Measurements from ENCODE around the gene SURF1.
A peak's percentile ranks its signal among the peaks of the same experiment; 100 is the strongest.
"Not testable (repeated sequence)": the region's sequence is repeated elsewhere in the genome, so short reads cannot be mapped to it uniquely, and the experiment has no call there.

SURF1 gene

DNA sequence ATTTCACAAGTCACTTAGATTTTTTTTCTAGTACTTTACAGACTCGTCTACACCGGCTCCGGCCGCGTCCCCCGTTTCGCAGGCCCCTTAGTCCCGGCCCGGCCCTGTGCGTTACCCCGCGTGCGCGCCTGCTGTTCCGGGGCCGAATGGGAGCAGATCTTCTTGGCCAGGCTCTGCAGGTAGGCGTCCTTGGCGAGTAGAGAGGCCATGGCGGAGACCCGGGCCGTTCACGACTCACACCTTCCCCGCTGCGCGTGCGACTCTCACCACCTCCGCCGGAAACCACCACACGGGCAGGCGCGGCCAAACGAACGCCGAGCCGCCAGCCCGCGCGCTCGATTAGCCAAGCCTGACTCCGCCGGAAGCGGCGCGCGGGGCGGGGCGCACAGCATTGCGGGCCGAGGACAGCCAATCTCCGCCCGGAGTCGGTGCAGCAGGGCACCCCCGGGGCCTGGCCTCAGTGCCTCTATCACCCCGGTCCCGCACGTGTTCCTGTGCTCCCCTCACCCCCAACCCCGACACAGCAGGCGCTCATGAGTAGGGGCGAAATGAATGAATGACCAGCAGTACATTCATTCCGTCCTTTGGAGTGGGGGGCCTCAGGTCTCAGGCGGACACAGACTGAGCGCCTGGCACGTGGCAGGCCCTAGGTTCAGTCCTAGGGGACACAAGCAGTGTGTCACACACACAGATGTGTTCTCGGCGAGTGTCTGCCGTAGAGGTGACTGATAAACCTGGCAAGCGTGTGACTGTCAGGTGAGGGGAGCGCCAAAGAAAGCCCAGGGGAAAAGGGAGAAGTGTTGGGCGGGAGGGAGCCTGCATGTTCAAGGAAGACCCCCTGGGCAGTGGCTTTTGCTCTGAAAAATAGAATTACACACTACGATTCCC lies 20.1 kb downstream of the SURF1 start, which contains the start of gene SURF6:
Gene SURF6 (minus strand): TSS at position 265 of the 888 bp plus-strand sequence. CDS start 56 bp downstream, at position 209.
- H3K4me3 ChIP-seq (replicated peaks; ENCODE audit: low read depth, low read length), result peak within 1 kb of the TSS; percentile 97
- peak; percentile 56 for DNase-seq (ENCODE audit: extremely low read depth, low read depth)
- TF ChIP-seq, protein P1, sequence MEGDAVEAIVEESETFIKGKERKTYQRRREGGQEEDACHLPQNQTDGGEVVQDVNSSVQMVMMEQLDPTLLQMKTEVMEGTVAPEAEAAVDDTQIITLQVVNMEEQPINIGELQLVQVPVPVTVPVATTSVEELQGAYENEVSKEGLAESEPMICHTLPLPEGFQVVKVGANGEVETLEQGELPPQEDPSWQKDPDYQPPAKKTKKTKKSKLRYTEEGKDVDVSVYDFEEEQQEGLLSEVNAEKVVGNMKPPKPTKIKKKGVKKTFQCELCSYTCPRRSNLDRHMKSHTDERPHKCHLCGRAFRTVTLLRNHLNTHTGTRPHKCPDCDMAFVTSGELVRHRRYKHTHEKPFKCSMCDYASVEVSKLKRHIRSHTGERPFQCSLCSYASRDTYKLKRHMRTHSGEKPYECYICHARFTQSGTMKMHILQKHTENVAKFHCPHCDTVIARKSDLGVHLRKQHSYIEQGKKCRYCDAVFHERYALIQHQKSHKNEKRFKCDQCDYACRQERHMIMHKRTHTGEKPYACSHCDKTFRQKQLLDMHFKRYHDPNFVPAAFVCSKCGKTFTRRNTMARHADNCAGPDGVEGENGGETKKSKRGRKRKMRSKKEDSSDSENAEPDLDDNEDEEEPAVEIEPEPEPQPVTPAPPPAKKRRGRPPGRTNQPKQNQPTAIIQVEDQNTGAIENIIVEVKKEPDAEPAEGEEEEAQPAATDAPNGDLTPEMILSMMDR (IDR thresholded peaks at IDR 0.05; ENCODE audit: low read depth, low read length, missing control alignments), result no peak

DNA sequence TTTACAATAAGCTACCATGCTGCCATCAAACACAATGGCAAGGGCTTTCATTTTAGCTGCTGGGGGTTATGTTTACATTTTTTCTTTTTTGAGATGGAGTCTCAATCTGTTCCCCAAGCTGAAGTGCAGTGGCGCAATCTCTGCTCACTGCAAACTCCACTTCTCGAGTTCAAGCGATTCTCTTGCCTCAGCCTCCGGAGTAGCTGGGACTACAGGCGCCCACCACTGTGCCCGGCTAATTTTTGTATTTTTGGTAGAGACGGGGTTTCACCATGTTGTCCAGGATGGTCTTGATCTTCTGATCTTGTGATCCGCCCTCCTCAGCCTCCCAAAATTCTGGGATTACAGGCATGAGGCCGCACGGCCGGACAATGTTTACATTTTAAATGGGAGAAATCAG lies 21.4 kb downstream of the SURF1 start:
- peak overlapping the region; percentile 97 for H3K4me3 ChIP-seq (replicated peaks; ENCODE audit: low read depth, low read length)
- not testable (repeated sequence) for DNase-seq (ENCODE audit: extremely low read depth, low read depth)

DNA sequence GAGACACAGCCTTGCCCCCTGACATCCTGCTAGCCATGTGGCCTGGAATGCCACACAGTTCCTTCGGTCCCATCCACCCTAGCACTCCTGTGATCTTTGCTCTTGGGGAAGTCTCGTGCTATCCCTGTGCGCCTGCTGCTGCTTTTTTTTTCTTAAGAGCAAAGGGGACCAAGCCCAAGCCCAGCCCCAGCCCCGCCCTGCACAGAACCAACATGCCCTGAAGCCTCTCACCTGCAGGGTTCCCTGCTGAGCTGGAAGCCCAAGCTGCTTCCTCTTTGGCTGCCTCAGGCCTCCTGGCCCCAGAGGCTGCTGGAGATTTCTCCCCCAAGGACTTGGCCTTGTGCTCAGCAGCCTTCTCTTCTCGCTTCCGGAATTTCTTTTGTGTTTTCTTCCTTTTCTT lies 22.1 kb downstream of the SURF1 start:
- TF ChIP-seq, protein P1 (IDR thresholded peaks at IDR 0.05; ENCODE audit: low read depth, low read length, missing control alignments), result no peak
- peak overlapping the region; percentile 97 for H3K4me3 ChIP-seq (replicated peaks; ENCODE audit: low read depth, low read length)
- no peak for DNase-seq (ENCODE audit: extremely low read depth, low read depth)

DNA sequence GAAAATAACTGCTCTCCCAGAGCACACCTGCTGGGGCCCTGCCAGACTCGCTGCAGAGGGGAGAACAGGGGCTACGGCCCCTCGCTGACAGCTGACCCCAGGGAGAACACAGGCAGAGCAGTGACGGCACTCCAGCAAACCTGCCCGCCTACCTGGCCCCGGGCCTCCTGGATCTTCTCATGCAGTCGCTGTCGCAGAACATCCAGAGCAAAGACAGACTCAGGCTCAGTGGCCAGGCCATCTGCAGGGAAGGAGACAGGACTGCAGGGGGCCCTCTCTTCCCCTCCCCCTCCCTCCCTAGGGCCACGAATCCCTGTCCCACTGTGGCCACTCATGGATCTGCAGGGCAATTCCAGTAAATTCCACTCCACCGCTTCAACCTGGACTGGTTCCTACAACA lies 22.7 kb downstream of the SURF1 start:
- no peak overlapping the region for H3K4me3 ChIP-seq (replicated peaks; ENCODE audit: low read depth, low read length)
- TF ChIP-seq, protein P1 (IDR thresholded peaks at IDR 0.05; ENCODE audit: low read depth, low read length, missing control alignments), result no peak
- no peak for DNase-seq (ENCODE audit: extremely low read depth, low read depth)

DNA sequence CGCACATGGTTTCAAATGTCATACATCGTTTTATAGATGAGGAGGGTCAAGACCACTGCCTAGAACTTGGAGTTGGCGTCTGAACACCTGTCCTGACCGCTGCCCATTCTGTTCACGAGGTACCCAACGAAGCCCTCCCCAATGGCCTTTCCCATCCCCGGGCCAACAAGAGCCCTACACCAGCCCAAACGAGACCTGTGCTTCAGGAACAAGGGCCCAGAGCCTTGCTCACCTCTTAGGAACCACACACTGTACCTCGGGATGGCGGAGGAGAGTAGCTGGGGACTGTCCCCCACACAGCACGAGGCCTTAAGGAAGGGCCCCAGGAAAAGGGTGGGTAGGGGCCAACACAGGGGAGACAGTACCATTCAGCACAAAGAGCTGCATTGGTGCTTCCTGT lies 23.3 kb downstream of the SURF1 start:
- H3K4me3 ChIP-seq (replicated peaks; ENCODE audit: low read depth, low read length), result no peak overlapping the region
- DNase-seq (ENCODE audit: extremely low read depth, low read depth), result no peak

DNA sequence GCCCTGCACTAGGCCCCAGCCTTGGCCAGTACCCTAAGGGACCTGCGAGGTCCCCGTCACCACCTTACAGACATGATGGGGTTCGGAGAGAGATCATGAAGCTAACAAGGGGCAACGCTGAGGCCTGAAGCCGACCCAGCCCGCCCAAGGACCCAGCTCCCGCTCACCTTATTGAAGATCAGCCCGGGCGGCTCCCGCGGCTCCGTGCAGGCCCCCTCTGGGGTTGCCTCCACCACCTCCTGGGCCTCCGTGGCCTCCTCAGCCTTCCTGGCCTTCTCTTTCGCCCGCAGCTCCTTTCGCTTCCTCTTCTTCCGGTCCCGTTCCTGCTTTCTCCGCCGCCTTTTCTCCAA lies 23.9 kb downstream of the SURF1 start:
- DNase-seq (ENCODE audit: extremely low read depth, low read depth), result no peak
- no peak overlapping the region for H3K4me3 ChIP-seq (replicated peaks; ENCODE audit: low read depth, low read length)
- TF ChIP-seq, protein P1 (IDR thresholded peaks at IDR 0.05; ENCODE audit: low read depth, low read length, missing control alignments), result no peak

More for the DNA sequence above, 23.3 kb downstream of the SURF1 start:
- TF ChIP-seq, protein P1 (IDR thresholded peaks at IDR 0.05; ENCODE audit: low read depth, low read length, missing control alignments), result no peak

DNA sequence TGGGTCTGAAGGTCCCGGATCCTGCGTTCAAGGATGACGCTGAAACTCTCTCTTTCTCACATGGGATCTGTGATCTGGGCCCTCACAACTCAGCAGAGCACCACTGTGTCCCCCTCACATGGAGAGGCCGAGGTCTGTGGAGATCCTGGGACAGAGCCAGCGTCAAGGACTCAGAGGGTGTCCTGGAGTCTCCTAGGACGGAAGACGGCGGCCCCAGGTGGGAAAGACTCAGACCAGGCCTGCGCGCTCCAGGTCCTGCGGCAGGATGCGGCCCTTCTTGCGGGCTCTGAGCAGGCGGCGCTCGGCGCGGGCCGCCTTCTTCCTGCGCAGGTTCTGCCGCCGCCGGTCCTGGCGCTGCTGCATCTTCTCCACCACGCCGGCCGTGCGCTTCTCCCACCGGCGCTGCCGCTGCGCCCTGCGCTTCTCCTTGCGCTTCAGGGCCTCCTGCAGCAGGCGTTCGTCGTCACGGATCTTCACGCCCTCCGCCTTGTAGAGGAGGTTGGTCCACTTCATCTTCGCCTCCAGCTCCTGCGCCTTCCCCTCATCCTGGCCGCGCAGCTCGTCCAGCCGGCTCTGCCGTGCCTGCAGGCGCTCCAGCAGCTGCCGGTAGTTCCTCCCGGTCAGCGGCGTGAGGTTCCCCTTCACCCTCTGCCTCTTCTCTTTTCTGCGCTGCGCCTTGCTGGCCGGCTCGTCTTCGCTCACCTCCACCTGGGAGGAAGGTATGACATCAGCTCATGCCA lies 24.5 kb downstream of the SURF1 start:
- TF ChIP-seq, protein P1 (IDR thresholded peaks at IDR 0.05; ENCODE audit: low read depth, low read length, missing control alignments), result no peak
- DNase-seq (ENCODE audit: extremely low read depth, low read depth), result no peak
- H3K4me3 ChIP-seq (replicated peaks; ENCODE audit: low read depth, low read length), result no peak overlapping the region
